GM19468 (cell line): ENCODE data around the gene ADNP2.

Source experiments
- ATAC-seq: cut with Tn5 transposase; IDR thresholded peaks from one replicate; pipeline ENCODE4 v1.9.1; 2021; ENCODE audit warnings: mild to moderate bottlenecking, moderate library complexity, moderate number of reproducible peaks; ENCODE audit not compliant: unreplicated experiment; ENCODE audit errors: extremely low read depth

ADNP2 gene

DNA sequence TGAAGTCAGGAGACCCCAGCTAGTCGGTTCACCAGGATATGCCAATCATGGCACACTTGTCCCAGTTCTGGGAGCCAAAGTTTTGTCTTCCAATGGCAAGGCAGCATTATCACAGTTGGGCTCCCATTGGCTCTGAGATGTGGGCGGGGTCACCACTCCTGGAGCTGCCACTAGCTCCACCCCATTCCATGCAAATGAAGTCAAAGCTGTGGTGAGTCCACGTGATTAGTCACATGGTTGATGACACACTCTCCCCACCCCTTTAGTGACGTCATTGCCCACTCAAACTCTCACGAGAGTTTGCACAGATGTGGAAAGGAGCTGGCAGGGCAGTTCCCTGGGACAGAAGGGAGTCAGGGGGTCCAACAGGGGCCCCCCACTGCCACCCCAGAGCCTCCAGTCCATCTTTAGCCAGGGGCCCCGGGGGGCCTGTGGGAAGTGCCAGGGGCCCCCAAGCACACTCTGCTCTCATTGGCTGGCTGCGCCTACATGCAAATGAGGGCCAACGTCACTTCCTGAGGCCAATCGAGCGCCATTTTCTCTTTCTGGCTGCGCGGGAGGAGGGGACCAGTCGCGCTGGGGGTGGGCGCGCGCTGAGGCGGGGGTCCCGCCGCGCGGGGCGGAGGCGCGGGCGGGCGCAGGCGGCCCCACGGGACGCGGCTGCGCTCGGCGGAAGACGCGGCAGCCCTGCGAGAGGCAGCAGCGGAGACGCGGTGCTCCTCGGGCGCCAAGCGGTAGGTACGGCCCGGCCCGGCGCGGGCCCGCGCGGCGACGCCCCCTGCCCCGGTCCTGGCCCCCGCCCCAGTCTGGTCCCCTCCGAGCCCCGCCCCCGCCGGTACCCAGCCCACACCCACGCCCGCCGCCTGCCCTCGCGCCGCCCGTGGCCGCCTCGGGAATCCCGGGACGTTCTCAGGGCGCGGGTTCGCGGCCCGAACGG, at the start of gene ADNP2:
ADNP2 (plus strand) TSS at position 524 of the 937 bp plus-strand sequence. CDS start 8,281 bp downstream, outside the sequence.
- peak; percentile 53 for ATAC-seq

GRCh38 chr18:80059945-80060344, 49.1 kb upstream of the ADNP2 start:
- ATAC-seq, result no peak

DNA sequence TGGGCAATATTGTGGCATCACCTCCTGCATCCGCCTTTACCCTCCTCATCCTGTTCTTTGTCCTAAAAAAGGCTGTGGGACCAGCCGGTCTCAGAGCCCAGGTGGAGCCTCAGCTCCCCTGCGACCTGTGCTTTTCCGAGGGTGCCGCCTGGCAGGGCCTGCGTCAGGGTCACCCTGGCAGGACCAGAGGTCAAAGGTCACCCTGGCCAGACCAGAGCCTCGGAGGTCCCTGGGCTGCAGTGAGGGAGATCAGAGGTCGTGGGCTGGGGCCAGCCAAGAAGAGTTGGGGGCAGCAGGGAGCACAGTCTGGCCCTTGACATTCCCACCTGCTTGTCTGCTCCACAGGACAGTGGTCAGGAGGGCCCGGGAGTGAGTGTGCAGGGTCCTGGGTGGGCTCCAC, 43.4 kb upstream of the ADNP2 start:
- ATAC-seq, result no peak

GRCh38 chr18:80067321-80067720, 41.7 kb upstream of the ADNP2 start:
- no peak for ATAC-seq

DNA sequence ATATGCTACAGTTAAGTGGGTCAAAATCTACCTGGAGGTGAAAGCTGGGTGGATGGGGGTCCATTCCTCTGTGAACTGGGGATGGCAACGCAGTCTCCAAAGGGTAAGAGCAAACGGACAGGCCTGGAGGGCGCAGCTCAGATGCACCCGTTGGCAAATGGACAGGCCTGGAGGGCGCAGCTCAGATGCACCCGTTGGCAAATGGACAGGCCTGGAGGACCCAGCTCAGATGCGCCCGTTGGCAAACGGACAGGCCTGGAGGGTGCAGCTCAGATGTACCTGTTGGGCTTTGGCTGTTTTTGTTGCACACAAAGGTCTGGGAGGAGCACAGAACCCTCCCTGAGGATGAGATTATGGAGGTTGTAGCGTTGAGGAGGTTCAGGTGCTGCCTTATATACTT, 41.2 kb upstream of the ADNP2 start:
- no peak for ATAC-seq

DNA sequence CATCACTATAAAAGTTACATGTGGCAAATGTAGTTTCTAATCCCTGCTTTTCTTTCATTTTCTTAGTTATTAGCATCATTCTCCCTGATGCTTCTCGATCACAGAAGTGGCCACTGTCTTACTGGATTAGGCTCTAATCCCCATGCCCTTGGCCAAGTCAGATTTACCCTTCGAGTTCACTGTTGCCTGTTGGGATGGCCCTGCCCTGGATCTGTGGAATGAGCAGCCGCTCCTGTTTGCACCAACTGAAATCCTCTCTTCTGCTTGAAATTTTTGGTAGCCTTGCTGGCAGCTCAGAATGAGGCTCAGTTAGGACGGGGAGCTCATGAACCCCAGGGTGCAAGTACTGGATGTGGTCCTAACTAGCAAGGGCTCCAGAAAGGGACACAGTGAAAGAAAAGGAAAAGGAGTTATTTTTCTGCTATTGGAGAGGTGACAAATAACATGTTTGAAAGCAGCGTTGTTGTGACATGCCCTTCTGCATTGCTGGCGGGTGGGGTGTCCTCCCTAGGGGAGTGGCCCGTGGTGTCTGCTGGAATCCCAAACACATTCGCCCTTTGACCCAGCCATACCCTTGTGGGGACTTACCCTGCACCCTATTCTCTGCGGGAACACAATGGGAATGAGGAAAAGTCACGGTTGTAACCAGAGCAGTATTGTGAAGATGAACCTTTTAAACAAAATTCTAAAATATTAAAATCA, 40.3 kb upstream of the ADNP2 start:
- no peak for ATAC-seq

- ATAC-seq, result no peak
Observed at GRCh38 chr18:80070825-80071224, 38.2 kb upstream of the ADNP2 start.

- no peak for ATAC-seq
Observed at GRCh38 chr18:80074183-80074582, 34.9 kb upstream of the ADNP2 start.

DNA sequence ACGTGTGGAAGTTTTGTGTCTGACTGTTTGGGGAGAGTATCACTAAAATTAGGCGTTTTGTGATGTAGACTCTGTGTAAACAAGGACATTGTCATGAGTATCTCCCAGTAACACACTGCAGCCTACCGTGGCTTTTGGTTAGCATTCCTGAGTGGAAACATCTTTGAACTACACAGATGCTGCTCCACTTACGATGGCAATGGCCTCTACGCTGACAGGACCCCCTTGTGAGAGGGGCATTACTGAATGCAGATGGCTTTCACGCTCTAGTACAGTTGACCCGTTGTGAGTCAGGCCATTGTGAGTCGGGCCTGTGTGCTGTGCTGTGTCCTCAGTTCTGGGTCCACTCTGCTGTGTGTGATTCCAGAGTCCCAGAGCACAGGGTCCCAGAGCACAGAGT, 34.4 kb upstream of the ADNP2 start:
- ATAC-seq, result no peak

- ATAC-seq, result no peak
Observed at GRCh38 chr18:80075940-80076339, 33.1 kb upstream of the ADNP2 start.

GRCh38 chr18:80076379-80076778, 32.7 kb upstream of the ADNP2 start:
- no peak for ATAC-seq

GRCh38 chr18:80077873-80078272, 31.2 kb upstream of the ADNP2 start:
- ATAC-seq, result no peak

- ATAC-seq, result no peak
Observed at GRCh38 chr18:80086281-80086680, 22.8 kb upstream of the ADNP2 start.

GRCh38 chr18:80088036-80088435, 21.0 kb upstream of the ADNP2 start:
- ATAC-seq, result no peak

- no peak for ATAC-seq
Observed at GRCh38 chr18:80088823-80089222, 20.2 kb upstream of the ADNP2 start.

GRCh38 chr18:80095414-80095813, 13.6 kb upstream of the ADNP2 start:
- ATAC-seq, result no peak

DNA sequence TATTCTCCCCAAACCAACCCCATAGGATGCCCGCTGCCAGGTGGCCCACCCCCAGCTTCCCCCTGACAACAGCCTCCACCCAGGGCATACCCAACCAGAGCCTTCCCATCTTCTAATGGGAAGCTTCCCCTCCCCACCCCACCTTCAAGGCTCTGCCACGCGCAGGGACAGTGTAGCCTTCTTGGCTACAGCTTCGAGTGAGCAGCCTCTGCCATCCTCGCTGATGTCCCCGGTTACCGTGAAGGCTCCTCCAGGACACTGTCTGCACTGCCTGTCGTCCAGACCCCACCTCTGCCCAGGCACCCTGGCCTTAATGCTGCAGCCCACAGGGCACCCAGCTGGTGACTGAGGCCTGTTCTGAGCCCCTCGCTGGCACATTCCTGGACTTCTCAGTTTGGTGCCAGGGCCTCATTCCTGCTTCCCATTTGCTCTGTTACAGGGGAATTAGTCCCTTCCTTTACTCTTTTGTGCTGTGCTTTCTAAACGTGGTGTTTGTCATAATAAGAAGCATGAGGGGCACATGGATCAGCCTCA, 13.0 kb upstream of the ADNP2 start:
- ATAC-seq, result no peak

GRCh38 chr18:80097201-80097600, 11.9 kb upstream of the ADNP2 start:
- no peak for ATAC-seq

DNA sequence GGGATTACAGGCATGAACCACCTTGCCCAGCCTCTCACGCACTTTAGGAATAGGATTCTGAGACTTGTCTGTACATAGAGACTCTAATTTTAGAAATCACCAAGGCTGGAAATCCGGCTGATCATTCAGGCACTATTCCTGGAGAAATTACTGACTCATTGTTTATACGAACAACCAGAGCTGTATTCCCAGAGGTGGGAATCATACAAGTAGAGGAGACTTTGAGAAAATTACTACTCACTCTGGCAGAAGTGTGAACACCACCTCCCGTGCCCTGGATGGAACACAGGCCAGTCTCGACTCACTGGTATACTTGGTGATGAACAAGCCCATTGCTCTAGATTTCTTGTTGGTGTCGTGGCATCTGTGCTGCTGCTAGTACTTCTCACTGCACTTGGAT, 5.8 kb upstream of the ADNP2 start:
- ATAC-seq, result no peak

DNA sequence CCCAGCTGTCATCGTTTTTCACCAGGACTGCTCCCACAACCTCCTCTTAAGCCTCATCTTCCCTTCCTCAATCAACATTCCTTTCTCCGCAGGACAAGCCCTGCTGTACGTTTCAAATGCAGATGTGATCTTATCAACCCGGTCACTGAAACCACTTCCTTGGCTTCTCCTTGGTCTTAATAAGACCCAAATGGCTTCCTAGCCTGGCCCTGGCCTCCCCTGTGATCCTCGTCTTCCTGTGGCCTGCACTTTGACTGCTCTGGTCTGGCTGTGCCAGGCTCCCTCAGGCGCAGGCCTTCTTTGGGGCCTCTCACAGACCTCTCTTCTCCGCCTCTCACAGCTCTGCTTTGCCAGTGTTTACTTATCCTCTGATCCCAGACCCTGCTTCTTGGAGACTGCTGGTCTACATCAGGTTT, 4.7 kb upstream of the ADNP2 start:
- no peak for ATAC-seq
